Neural cell (in vitro differentiated cells): ENCODE measurements around the gene STK32B.

Experiments
- EP300 ChIP-seq: fragments of 450-650 bp; conservative IDR thresholded peaks from 2 replicates; pipeline ENCODE4 v1.6.1; 2014; ENCODE audit warnings: antibody characterized with exemption, mild to moderate bottlenecking, moderate library complexity; ENCODE audit not compliant: poor library complexity, severe bottlenecking
- EZH2 ChIP-seq: fragments of 200-600, 300-800 bp; shearing (Covaris generic), sonication (generic); IDR thresholded peaks from 2 replicates; pipeline ENCODE4 v1.6.1; 2014; ENCODE audit warnings: antibody characterized with exemption, low read length, borderline replicate concordance, mild to moderate bottlenecking; ENCODE audit not compliant: insufficient read depth, poor library complexity, severe bottlenecking
- MXI1 ChIP-seq: fragments of 450-650 bp; conservative IDR thresholded peaks from 2 replicates; pipeline ENCODE4 v1.6.1; 2014; ENCODE audit warnings: antibody characterized with exemption, mild to moderate bottlenecking; ENCODE audit not compliant: poor library complexity, severe bottlenecking
- POLR2AphosphoS5 ChIP-seq: IDR thresholded peaks from 2 replicates; pipeline ENCODE4 v1.6.1; 2012
- RAD21 ChIP-seq: fragments of 450-650 bp; conservative IDR thresholded peaks from 2 replicates; pipeline ENCODE4 v1.6.1; 2014; ENCODE audit warnings: antibody characterized with exemption, mild to moderate bottlenecking, moderate library complexity
- SMC3 ChIP-seq: fragments of 450-650 bp; conservative IDR thresholded peaks from 2 replicates; pipeline ENCODE4 v1.6.1; 2014; ENCODE audit warnings: antibody characterized with exemption, mild to moderate bottlenecking, moderate library complexity; ENCODE audit not compliant: poor library complexity
- TAF1 ChIP-seq: IDR thresholded peaks from 2 replicates; pipeline ENCODE4 v1.6.1; 2012; ENCODE audit warnings: low read depth
- TF ChIP-seq, protein P1 (sequence below): fragments of 450-650 bp; IDR thresholded peaks from 2 replicates; pipeline ENCODE4 v1.5.1; 2014; ENCODE audit warnings: antibody characterized with exemption, mild to moderate bottlenecking, moderate library complexity; ENCODE audit not compliant: poor library complexity, severe bottlenecking
- TF ChIP-seq, protein P2 (sequence below): IDR thresholded peaks from 2 replicates; pipeline ENCODE4 v1.6.1; 2012; ENCODE audit warnings: borderline replicate concordance

DNA sequence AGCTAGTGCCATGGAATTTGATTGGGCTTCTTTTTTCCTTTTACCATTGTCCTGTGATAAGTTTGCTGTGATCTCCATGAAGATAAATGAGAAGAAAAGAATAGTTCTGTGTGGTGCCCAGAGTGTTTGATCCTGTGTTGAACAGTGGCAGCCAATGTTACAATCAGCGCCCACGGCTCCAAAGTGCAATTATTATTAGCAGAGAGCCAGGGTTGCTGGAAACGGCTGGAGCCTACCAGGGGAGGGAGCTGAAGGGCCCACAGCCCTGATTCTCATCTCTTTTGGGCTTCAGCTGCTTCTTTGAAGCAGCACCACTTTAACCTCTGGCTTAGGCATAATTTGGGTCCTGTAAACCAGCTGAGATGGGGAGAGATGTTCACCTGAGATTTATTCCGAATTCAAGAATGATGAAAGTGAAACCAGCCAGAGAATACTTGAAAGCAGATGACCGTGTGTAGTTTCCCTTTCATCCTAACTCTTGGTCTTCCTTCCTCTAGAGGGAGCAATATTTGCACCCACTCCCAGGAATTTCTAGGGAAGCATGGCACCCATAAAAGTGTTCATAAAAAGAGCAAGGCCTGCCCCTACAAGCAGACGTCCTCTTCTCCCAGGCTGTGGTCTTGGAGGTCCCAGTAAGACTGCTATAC, 358.8 kb downstream of the STK32B start:
- TF ChIP-seq EZH2: no peak
- TF ChIP-seq, protein P1, sequence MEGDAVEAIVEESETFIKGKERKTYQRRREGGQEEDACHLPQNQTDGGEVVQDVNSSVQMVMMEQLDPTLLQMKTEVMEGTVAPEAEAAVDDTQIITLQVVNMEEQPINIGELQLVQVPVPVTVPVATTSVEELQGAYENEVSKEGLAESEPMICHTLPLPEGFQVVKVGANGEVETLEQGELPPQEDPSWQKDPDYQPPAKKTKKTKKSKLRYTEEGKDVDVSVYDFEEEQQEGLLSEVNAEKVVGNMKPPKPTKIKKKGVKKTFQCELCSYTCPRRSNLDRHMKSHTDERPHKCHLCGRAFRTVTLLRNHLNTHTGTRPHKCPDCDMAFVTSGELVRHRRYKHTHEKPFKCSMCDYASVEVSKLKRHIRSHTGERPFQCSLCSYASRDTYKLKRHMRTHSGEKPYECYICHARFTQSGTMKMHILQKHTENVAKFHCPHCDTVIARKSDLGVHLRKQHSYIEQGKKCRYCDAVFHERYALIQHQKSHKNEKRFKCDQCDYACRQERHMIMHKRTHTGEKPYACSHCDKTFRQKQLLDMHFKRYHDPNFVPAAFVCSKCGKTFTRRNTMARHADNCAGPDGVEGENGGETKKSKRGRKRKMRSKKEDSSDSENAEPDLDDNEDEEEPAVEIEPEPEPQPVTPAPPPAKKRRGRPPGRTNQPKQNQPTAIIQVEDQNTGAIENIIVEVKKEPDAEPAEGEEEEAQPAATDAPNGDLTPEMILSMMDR: no peak
- TF ChIP-seq TAF1: no peak
- TF ChIP-seq, protein P2, sequence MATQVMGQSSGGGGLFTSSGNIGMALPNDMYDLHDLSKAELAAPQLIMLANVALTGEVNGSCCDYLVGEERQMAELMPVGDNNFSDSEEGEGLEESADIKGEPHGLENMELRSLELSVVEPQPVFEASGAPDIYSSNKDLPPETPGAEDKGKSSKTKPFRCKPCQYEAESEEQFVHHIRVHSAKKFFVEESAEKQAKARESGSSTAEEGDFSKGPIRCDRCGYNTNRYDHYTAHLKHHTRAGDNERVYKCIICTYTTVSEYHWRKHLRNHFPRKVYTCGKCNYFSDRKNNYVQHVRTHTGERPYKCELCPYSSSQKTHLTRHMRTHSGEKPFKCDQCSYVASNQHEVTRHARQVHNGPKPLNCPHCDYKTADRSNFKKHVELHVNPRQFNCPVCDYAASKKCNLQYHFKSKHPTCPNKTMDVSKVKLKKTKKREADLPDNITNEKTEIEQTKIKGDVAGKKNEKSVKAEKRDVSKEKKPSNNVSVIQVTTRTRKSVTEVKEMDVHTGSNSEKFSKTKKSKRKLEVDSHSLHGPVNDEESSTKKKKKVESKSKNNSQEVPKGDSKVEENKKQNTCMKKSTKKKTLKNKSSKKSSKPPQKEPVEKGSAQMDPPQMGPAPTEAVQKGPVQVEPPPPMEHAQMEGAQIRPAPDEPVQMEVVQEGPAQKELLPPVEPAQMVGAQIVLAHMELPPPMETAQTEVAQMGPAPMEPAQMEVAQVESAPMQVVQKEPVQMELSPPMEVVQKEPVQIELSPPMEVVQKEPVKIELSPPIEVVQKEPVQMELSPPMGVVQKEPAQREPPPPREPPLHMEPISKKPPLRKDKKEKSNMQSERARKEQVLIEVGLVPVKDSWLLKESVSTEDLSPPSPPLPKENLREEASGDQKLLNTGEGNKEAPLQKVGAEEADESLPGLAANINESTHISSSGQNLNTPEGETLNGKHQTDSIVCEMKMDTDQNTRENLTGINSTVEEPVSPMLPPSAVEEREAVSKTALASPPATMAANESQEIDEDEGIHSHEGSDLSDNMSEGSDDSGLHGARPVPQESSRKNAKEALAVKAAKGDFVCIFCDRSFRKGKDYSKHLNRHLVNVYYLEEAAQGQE: no peak
- TF ChIP-seq POLR2AphosphoS5: no peak
- no peak for TF ChIP-seq MXI1
- no peak for TF ChIP-seq EP300
- no peak for TF ChIP-seq RAD21
- TF ChIP-seq SMC3: no peak
